ENCODE data around the gene CACNA1F.

- no peak for TF ChIP-seq CTCF (conservative IDR thresholded peaks at IDR 0.05; ENCODE audit: low read length)
- no peak for TF ChIP-seq EZH2phosphoT487 (IDR thresholded peaks at IDR 0.05; ENCODE audit: borderline replicate concordance)
Measured at GRCh38 chrX:49167740-49168108, 65.4 kb downstream of the CACNA1F start.
